K562 (cell line): ENCODE results near the gene DBP. TPM values are rescaled to one million over a fixed set of nuclear protein-coding genes. Genes with fewer than 3 reads are reported as not detected.

ENCODE experiments used
- ADNP ChIP-seq: fragments of 200-800 bp; sonication (Bioruptor generic); IDR thresholded peaks from 2 replicates; pipeline ENCODE4 v1.6.1; 2016; ENCODE audit warnings: missing genetic modification characterization, missing compliant biosample characterization
- ARID1B ChIP-seq: fragments of 450-650 bp; IDR thresholded peaks from 2 replicates; pipeline ENCODE4 v1.6.1; 2016; ENCODE audit warnings: antibody characterized with exemption, mild to moderate bottlenecking, inconsistent platforms
- CBFA2T3 ChIP-seq: fragments of 450-650 bp; IDR thresholded peaks from 2 replicates; pipeline ENCODE4 v1.6.1; 2017
- CREB1 ChIP-seq, 2 experiments: sonication (generic) in 1 of 2; formaldehyde crosslinking in 1 of 2; IDR thresholded peaks; 2 replicates each; pipeline versions ENCODE4 v1.6.1 to v1.8.0; 2012 to 2022; ENCODE audit warnings: inconsistent platforms in 1 of 2, mild to moderate bottlenecking in 1 of 2, missing genetic modification reagents in 1 of 2, moderate library complexity in 1 of 2
- ETV1 ChIP-seq: fragments of 450-650 bp; conservative IDR thresholded peaks from 2 replicates; pipeline ENCODE4 v1.6.1; 2016; ENCODE audit warnings: missing genetic modification characterization, control low read depth, low read depth, missing compliant biosample characterization
- HDAC6 ChIP-seq: IDR thresholded peaks from 2 replicates; pipeline ENCODE4 v1.6.1; 2012; ENCODE audit warnings: low read depth, mild to moderate bottlenecking, control low read depth, inconsistent platforms, low read length, moderate library complexity
- MTA3 ChIP-seq: fragments of 450-650 bp; formaldehyde crosslinking; IDR thresholded peaks from 2 replicates; pipeline ENCODE4 v1.6.1; 2017; ENCODE audit warnings: mild to moderate bottlenecking, borderline replicate concordance
- MYC ChIP-seq, 2 experiments: fragments of 250-450 bp in 1 of 2; sonication (Bioruptor Pico) in 1 of 2; IDR thresholded peaks; 2 replicates each; pipeline versions ENCODE4 v1.5.1 to v1.6.1; 2012 to 2021; ENCODE audit warnings: low read depth in 2 of 2, borderline replicate concordance in 1 of 2, improper control_type of control experiment in 1 of 2, low read length in 1 of 2, mild to moderate bottlenecking in 1 of 2, moderate library complexity in 1 of 2
- NRF1 ChIP-seq, 2 experiments: fragments of 450-650 bp; IDR thresholded peaks in 1 of 2; conservative IDR thresholded peaks in 1 of 2; 2 replicates each; pipeline ENCODE4 v1.6.1; 2014; ENCODE audit warnings: mild to moderate bottlenecking in 2 of 2
- PHF8 ChIP-seq: fragments of 200-600 bp; sonication (generic); IDR thresholded peaks from 2 replicates; pipeline ENCODE4 v1.6.1; 2012; ENCODE audit warnings: mixed run types, mild to moderate bottlenecking, inconsistent platforms, low read length, moderate library complexity, borderline replicate concordance
- RBM17 ChIP-seq: fragments of 200-400 bp; formaldehyde crosslinking; IDR thresholded peaks from 2 replicates; pipeline ENCODE4 v1.6.1; 2017; ENCODE audit warnings: low read depth, mild to moderate bottlenecking, low read length, borderline replicate concordance
- TRIM25 ChIP-seq: fragments of 450-650 bp; IDR thresholded peaks from 2 replicates; pipeline ENCODE4 v1.7.0; 2016; ENCODE audit warnings: borderline replicate concordance
- ZBTB9 ChIP-seq: fragments of 450-650 bp; formaldehyde crosslinking; IDR thresholded peaks from 2 replicates; pipeline ENCODE4 v1.4.0; 2020; ENCODE audit warnings: mild to moderate bottlenecking, moderate library complexity
- ZNF561 ChIP-seq: fragments of 450-650 bp; formaldehyde crosslinking; conservative IDR thresholded peaks from 2 replicates; pipeline ENCODE4 v1.4.0; 2020; ENCODE audit warnings: mild to moderate bottlenecking, moderate library complexity
- ZNF76 ChIP-seq: fragments of 250-450 bp; sonication (Bioruptor Pico); IDR thresholded peaks from 2 replicates; pipeline ENCODE4 v1.4.0; 2020; ENCODE audit warnings: mild to moderate bottlenecking, moderate library complexity, borderline replicate concordance
- ZNF77 ChIP-seq: fragments of 250-450 bp; sonication (Bioruptor Pico); IDR thresholded peaks from 2 replicates; pipeline ENCODE4 v1.5.0; 2020
- polyA plus RNA-seq, 8 experiments: library from polyadenylated mRNA; depleted of rRNA in 4 of 8; stranded (reverse) in 5 of 8; unstranded in 3 of 8; fragments of >200 nt; fragmentation: Nextera tagmentation in 2 of 8; fragmentation: Illumina TruSeq in 1 of 8; extraction: Ambion mirVana in 2 of 8; extraction: Trizol in 1 of 8; gene quantifications; 2 replicates each; pipeline versions ENCODE4 v1.2.1 to v1.2.3, GENCODE V29; 2011 to 2014; ENCODE audit warnings: inconsistent platforms in 1 of 8, missing spikeins in 1 of 8
- total RNA-seq, 7 experiments: library from RNA; depleted of rRNA in 6 of 7; stranded (reverse); fragments of >200 nt in 6 of 7; fragmentation: Illumina TruSeq in 2 of 7; extraction: Trizol in 2 of 7; gene quantifications; 2 replicates each; pipeline versions ENCODE4 v1.2.1 to v1.2.3, GENCODE V29; 2011 to 2021; ENCODE audit warnings: low replicate concordance in 1 of 7
- TF ChIP-seq, protein P1 (sequence below): fragments of 450-650 bp; IDR thresholded peaks from 2 replicates; pipeline ENCODE4 v1.6.1; 2016; ENCODE audit warnings: antibody characterized with exemption

Gene DBP
- total and polyA plus RNA-seq, 9 of the 15 experiments (the other 6 are each of a cell fraction or from before 2014, with no cell fraction given) = 0.25 to 5.5 (median 1.8) TPM

GRCh38 chr19:48644839-48645619 lies 7.8 kb upstream of the DBP start (continued):
- TF ChIP-seq ARID1B (peak; percentile 11; the same call in 1 of the 2 replicates), MTA3 (peak; percentile 10; the same call in 1 of the 2 replicates), ZNF77 (CRISPR knock-in tag) (no peak), ZBTB9 (CRISPR knock-in tag) (no peak), MYC (IDR thresholded peaks at IDR 0.05; ENCODE audit: low read depth, low read length) (0 out of 2 replicates have a peak, but pooled peaks have one; percentile 14), MYC (CRISPR knock-in tag; IDR thresholded peaks at IDR 0.05; ENCODE audit: borderline replicate concordance, low read depth) (no peak), CREB1 (IDR thresholded peaks at IDR 0.05) (0 out of 2 replicates have a peak, but pooled peaks have one; percentile 15), CREB1 (CRISPR knock-in tag; IDR thresholded peaks at IDR 0.05) (no peak), ZNF561 (CRISPR knock-in tag) (no peak), HDAC6 (no peak), ETV1 (no peak), ADNP (tag) (no peak), PHF8 (no peak; the same call in 1 of the 2 replicates), RBM17 (no peak), NRF1 (conservative IDR thresholded peaks at IDR 0.05 in 1 of 2, IDR thresholded peaks at IDR 0.05 in 1 of 2) (peak in 1 of 2 experiments; percentile 40; a peak in 2 of 4 replicates), CBFA2T3 (no peak), ZNF76 (CRISPR knock-in tag) (no peak), TRIM25 (no peak)
- TF ChIP-seq, protein P1, sequence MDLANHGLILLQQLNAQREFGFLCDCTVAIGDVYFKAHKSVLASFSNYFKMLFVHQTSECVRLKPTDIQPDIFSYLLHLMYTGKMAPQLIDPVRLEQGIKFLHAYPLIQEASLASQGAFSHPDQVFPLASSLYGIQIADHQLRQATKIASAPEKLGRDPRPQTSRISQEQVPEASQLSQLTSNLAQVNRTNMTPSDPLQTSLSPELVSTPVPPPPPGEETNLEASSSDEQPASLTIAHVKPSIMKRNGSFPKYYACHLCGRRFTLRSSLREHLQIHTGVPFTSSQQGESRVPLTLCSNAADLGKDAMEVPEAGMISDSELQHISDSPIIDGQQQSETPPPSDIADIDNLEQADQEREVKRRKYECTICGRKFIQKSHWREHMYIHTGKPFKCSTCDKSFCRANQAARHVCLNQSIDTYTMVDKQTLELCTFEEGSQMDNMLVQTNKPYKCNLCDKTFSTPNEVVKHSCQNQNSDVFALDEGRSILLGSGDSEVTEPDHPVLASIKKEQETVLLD = no peak; the same call in 1 of the 2 replicates
